ENCODE measurements around the gene TICRR. TPM values are rescaled to one million over a fixed set of nuclear protein-coding genes. Genes with fewer than 3 reads are reported as not detected.
"Not testable (repeated sequence)": the region's sequence is repeated elsewhere in the genome, so short reads cannot be mapped to it uniquely, and the experiment has no call there.

TICRR gene
- total RNA-seq (2014; rRNA removed; shearing (Covaris generic)): 7.0 and 10.0 TPM in 2 replicates

GRCh38 chr15:89575146-89575655, at the start of gene TICRR:
Gene TICRR (plus strand): TSS chr15:89575469. CDS start chr15:89575587, 118 bp downstream.
- DNase-seq (ENCODE audit: low read depth): peak; percentile 98

- no peak for DNase-seq (ENCODE audit: low read depth)
Measured at GRCh38 chr15:89526181-89526580, 49.1 kb upstream of the TICRR start.

- no peak for DNase-seq (ENCODE audit: low read depth)
Measured at GRCh38 chr15:89526601-89527441, 48.4 kb upstream of the TICRR start.

GRCh38 chr15:89528757-89529352, 46.4 kb upstream of the TICRR start:
- no peak for DNase-seq (ENCODE audit: low read depth)

GRCh38 chr15:89530976-89531375, 44.3 kb upstream of the TICRR start:
- DNase-seq (ENCODE audit: low read depth): no peak

- peak; percentile 15 for DNase-seq (ENCODE audit: low read depth)
Measured at GRCh38 chr15:89531796-89532537, 43.3 kb upstream of the TICRR start.

GRCh38 chr15:89533861-89534544, 41.3 kb upstream of the TICRR start:
- DNase-seq (ENCODE audit: low read depth): no peak

GRCh38 chr15:89539027-89539426, 36.2 kb upstream of the TICRR start:
- DNase-seq (ENCODE audit: low read depth): no peak

- DNase-seq (ENCODE audit: low read depth): no peak
Measured at GRCh38 chr15:89542369-89542768, 32.9 kb upstream of the TICRR start.

GRCh38 chr15:89543389-89543788, 31.9 kb upstream of the TICRR start:
- no peak for DNase-seq (ENCODE audit: low read depth)

- not testable (repeated sequence) for DNase-seq (ENCODE audit: low read depth)
Measured at GRCh38 chr15:89549138-89549537, 26.1 kb upstream of the TICRR start.

- no peak for DNase-seq (ENCODE audit: low read depth)
Measured at GRCh38 chr15:89550427-89550826, 24.8 kb upstream of the TICRR start.

GRCh38 chr15:89551550-89551949, 23.7 kb upstream of the TICRR start:
- no peak for DNase-seq (ENCODE audit: low read depth)

- no peak for DNase-seq (ENCODE audit: low read depth)
Measured at GRCh38 chr15:89553632-89554031, 21.6 kb upstream of the TICRR start.

GRCh38 chr15:89554247-89554646, 21.0 kb upstream of the TICRR start:
- DNase-seq (ENCODE audit: low read depth): no peak

GRCh38 chr15:89555768-89556167, 19.5 kb upstream of the TICRR start:
- DNase-seq (ENCODE audit: low read depth): no peak

GRCh38 chr15:89556413-89557262, 18.6 kb upstream of the TICRR start:
- peak; percentile 62 for DNase-seq (ENCODE audit: low read depth)

- no peak for DNase-seq (ENCODE audit: low read depth)
Measured at GRCh38 chr15:89559769-89560264, 15.5 kb upstream of the TICRR start.

- no peak for DNase-seq (ENCODE audit: low read depth)
Measured at GRCh38 chr15:89566181-89566580, 9.1 kb upstream of the TICRR start.

GRCh38 chr15:89566621-89567294, 8.5 kb upstream of the TICRR start:
- DNase-seq (ENCODE audit: low read depth): no peak
